ENCODE measurements around the gene GBP3. TPM values are rescaled to one million over a fixed set of nuclear protein-coding genes. Genes with fewer than 3 reads are reported as not detected.
"Not testable (repeated sequence)": the region's sequence is repeated elsewhere in the genome, so short reads cannot be mapped to it uniquely, and the experiment has no call there.

The GBP3 gene
- total and polyA plus RNA-seq, 3 donors from 2014 or later: 5.3 to 11.2 (median 7.1) TPM

GRCh38 chr1:89041119-89041641 is 18.5 kb upstream of the GBP3 start:
- Histone ChIP-seq H3K4me1 (no peaks in the 10 kb centered on the region), H3K27ac (no peak overlapping the region), H3K4me3 (no peak overlapping the region), H3K36me3 (ENCODE audit: low read depth, missing control alignments) (no peaks in the 10 kb centered on the region), H3K9me3 (no peaks in the 10 kb centered on the region), H3K27me3 (no peaks in the 10 kb centered on the region)
- 76 to 91% methylated on average over 3 of the region's 3 CpGs for WGBS, 2 donors
- DNase-seq: no peak
- no peak for TF ChIP-seq POLR2A (IDR thresholded peaks at IDR 0.05)
- TF ChIP-seq, protein P1, sequence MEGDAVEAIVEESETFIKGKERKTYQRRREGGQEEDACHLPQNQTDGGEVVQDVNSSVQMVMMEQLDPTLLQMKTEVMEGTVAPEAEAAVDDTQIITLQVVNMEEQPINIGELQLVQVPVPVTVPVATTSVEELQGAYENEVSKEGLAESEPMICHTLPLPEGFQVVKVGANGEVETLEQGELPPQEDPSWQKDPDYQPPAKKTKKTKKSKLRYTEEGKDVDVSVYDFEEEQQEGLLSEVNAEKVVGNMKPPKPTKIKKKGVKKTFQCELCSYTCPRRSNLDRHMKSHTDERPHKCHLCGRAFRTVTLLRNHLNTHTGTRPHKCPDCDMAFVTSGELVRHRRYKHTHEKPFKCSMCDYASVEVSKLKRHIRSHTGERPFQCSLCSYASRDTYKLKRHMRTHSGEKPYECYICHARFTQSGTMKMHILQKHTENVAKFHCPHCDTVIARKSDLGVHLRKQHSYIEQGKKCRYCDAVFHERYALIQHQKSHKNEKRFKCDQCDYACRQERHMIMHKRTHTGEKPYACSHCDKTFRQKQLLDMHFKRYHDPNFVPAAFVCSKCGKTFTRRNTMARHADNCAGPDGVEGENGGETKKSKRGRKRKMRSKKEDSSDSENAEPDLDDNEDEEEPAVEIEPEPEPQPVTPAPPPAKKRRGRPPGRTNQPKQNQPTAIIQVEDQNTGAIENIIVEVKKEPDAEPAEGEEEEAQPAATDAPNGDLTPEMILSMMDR (IDR thresholded peaks at IDR 0.05): no peak
- intact Hi-C loops (cut with DNase I; ENCODE audit: low total_unique reads): no loop called here

- Histone ChIP-seq H3K27ac (no peak overlapping the region), H3K36me3 (ENCODE audit: low read depth, missing control alignments) (no peaks in the 10 kb centered on the region), H3K4me3 (no peak overlapping the region), H3K27me3 (no peaks in the 10 kb centered on the region), H3K4me1 (no peaks in the 10 kb centered on the region), H3K9me3 (no peaks in the 10 kb centered on the region)
- intact Hi-C loops (cut with DNase I; ENCODE audit: low total_unique reads): no loop called here
- no peak for DNase-seq
- TF ChIP-seq, protein P1 (IDR thresholded peaks at IDR 0.05): no peak
- TF ChIP-seq POLR2A (IDR thresholded peaks at IDR 0.05): no peak
- 100% methylated on average over 1 of the region's 1 CpG for WGBS, 2 donors
Measured at GRCh38 chr1:89040315-89040626, 17.6 kb upstream of the GBP3 start.

DNA sequence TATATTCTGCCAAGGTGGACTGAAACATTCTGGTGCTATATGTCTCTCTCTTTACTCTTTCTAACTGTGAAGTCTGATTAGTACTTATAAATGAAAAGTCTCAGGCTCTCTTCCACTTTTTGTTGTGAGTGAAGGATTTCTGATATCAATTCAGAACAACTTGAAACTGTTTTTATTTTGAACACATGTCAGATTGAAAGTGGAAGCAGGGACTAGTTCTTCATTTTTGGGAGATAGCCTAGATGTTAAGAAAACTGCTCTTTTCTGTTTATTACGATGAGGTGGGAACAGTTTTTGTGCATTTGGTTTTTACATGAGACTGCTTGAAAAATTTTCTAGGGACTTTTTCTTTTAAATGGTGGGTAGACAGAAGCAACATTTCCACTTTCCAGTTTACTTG is 14.5 kb upstream of the GBP3 start:
- WGBS, 2 donors: 88 to 95% methylated on average over 1 of the region's 1 CpG
- H3K27me3 ChIP-seq: no peaks in the 10 kb centered on the region
- TF ChIP-seq, protein P1 (IDR thresholded peaks at IDR 0.05): no peak
- TF ChIP-seq POLR2A (IDR thresholded peaks at IDR 0.05): no peak
- intact Hi-C loops (cut with DNase I; ENCODE audit: low total_unique reads): no loop called here
- H3K9me3 ChIP-seq: no peaks in the 10 kb centered on the region
- no peaks in the 10 kb centered on the region for H3K4me1 ChIP-seq
- H3K27ac ChIP-seq: no peak overlapping the region
- no peak overlapping the region for H3K4me3 ChIP-seq
- no peaks in the 10 kb centered on the region for H3K36me3 ChIP-seq (ENCODE audit: low read depth, missing control alignments)
- no peak for DNase-seq

GRCh38 chr1:89035080-89035479 is 12.4 kb upstream of the GBP3 start:
- Histone ChIP-seq H3K9me3 (no peaks in the 10 kb centered on the region), H3K36me3 (ENCODE audit: low read depth, missing control alignments) (no peaks in the 10 kb centered on the region), H3K4me1 (no peaks in the 10 kb centered on the region), H3K27me3 (no peaks in the 10 kb centered on the region), H3K4me3 (no peak overlapping the region), H3K27ac (no peak overlapping the region)
- intact Hi-C loops (cut with DNase I; ENCODE audit: low total_unique reads): no loop called here
- DNase-seq: no peak
- TF ChIP-seq POLR2A (IDR thresholded peaks at IDR 0.05): no peak
- TF ChIP-seq, protein P1 (IDR thresholded peaks at IDR 0.05): no peak
- 90 to 93% methylated on average over 1 of the region's 1 CpG for WGBS, 2 donors

- H3K27ac ChIP-seq: not testable (repeated sequence)
Measured at GRCh38 chr1:89034004-89034403, 11.3 kb upstream of the GBP3 start.

DNA sequence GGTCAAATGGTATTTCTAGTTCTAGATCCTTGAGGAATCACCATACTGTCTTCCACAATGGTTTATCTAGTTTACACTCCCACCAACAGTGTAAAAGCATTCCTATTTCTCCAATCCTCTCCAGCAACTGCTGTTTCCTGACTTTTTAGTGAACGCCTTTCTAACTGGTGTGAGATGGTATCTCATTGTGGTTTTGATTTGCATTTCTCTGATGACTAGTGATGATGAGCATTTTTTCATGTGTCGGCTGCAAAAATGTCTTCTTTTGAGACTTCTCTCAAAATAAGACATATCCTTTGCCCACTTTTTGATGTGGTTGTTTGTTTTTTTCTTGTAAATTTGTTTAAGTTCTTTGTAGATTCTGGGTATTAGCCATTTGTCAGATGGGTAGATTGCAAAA is 6.4 kb upstream of the GBP3 start:
- DNase-seq; intact Hi-C loops (cut with DNase I; ENCODE audit: low total_unique reads): not testable (repeated sequence)
- WGBS, 2 donors: 90 to 97% methylated on average over 2 of the region's 2 CpGs

More at GRCh38 chr1:89034004-89034403, 11.3 kb upstream of the GBP3 start:
- H3K36me3 ChIP-seq (ENCODE audit: low read depth, missing control alignments); intact Hi-C loops (cut with DNase I; ENCODE audit: low total_unique reads); H3K9me3 ChIP-seq; H3K27me3 ChIP-seq; H3K4me1 ChIP-seq; DNase-seq; H3K4me3 ChIP-seq: not testable (repeated sequence)
- 94 to 95% methylated on average over 5 of the region's 5 CpGs for WGBS, 2 donors

More for the DNA sequence above, 6.4 kb upstream of the GBP3 start:
- H3K4me3 ChIP-seq; H3K9me3 ChIP-seq; H3K27me3 ChIP-seq; H3K36me3 ChIP-seq (ENCODE audit: low read depth, missing control alignments); H3K27ac ChIP-seq; H3K4me1 ChIP-seq: not testable (repeated sequence)

All from testis (tissue), 3 donors.